K562 (cell line): ENCODE measurements around the gene ARHGAP9. TPM values are rescaled to one million over a fixed set of nuclear protein-coding genes. Genes with fewer than 3 reads are reported as not detected.

Experiments used
- AFF1 ChIP-seq, 2 experiments: fragments of 450-650 bp; IDR thresholded peaks; 2 replicates each; pipeline ENCODE4 v1.6.1; 2018; ENCODE audit warnings: mild to moderate bottlenecking in 2 of 2, low read depth in 1 of 2; ENCODE audit not compliant: partially characterized antibody in 2 of 2
- ARHGAP35 ChIP-seq: fragments of 450-650 bp; IDR thresholded peaks from 2 replicates; pipeline ENCODE4 v1.6.1; 2018; ENCODE audit not compliant: partially characterized antibody
- CEBPG ChIP-seq, 3 experiments: fragments of 200-800 bp in 1 of 3; sonication (Bioruptor generic) in 1 of 3; sonication (generic) in 1 of 3; formaldehyde crosslinking in 1 of 3; IDR thresholded peaks in 2 of 3; conservative IDR thresholded peaks in 1 of 3; 2 replicates each; pipeline versions ENCODE4 v1.6.1 to v1.8.0; 2016 to 2022; ENCODE audit warnings: missing compliant biosample characterization in 2 of 3, missing genetic modification characterization in 2 of 3, mild to moderate bottlenecking in 1 of 3, missing genetic modification reagents in 1 of 3
- COPS2 ChIP-seq: fragments of 450-650 bp; conservative IDR thresholded peaks from 2 replicates; pipeline ENCODE4 v1.6.1; 2016; ENCODE audit warnings: mild to moderate bottlenecking, moderate library complexity
- DNMT1 ChIP-seq: fragments of 450-650 bp; IDR thresholded peaks from 2 replicates; pipeline ENCODE4 v1.6.1; 2016; ENCODE audit warnings: antibody characterized with exemption, mild to moderate bottlenecking
- HMG20A ChIP-seq: fragments of 450-650 bp; formaldehyde crosslinking; conservative IDR thresholded peaks from 2 replicates; pipeline ENCODE4 v1.4.0; 2020; ENCODE audit warnings: mild to moderate bottlenecking, mixed read lengths
- LARP7 ChIP-seq: fragments of 450-650 bp; IDR thresholded peaks from 2 replicates; pipeline ENCODE4 v1.6.1; 2016
- LEF1 ChIP-seq: fragments of 450-650 bp; IDR thresholded peaks from 2 replicates; pipeline ENCODE4 v1.6.1; 2016; ENCODE audit warnings: mild to moderate bottlenecking
- MEF2D ChIP-seq: conservative IDR thresholded peaks from 2 replicates; pipeline ENCODE4 v1.6.1; 2016; ENCODE audit warnings: low read depth, missing genetic modification characterization, missing compliant biosample characterization
- MEIS2 ChIP-seq: fragments of 450-650 bp; IDR thresholded peaks from 2 replicates; pipeline ENCODE4 v1.6.1; 2014; ENCODE audit warnings: mild to moderate bottlenecking; ENCODE audit not compliant: partially characterized antibody
- MTA1 ChIP-seq: fragments of 450-650 bp; IDR thresholded peaks from 2 replicates; pipeline ENCODE4 v1.6.1; 2017; ENCODE audit warnings: borderline replicate concordance
- NBN ChIP-seq: fragments of 450-650 bp; IDR thresholded peaks from 2 replicates; pipeline ENCODE4 v1.6.1; 2016; ENCODE audit warnings: low read depth, mild to moderate bottlenecking
- NR2C2 ChIP-seq, 2 experiments: fragments of 200-800 bp in 1 of 2; sonication (Bioruptor generic) in 1 of 2; sonication (generic) in 1 of 2; formaldehyde crosslinking in 1 of 2; IDR thresholded peaks; 2 replicates each; pipeline versions ENCODE4 v1.6.1 to v1.8.0; 2016 to 2022; ENCODE audit warnings: mild to moderate bottlenecking in 1 of 2, missing compliant biosample characterization in 1 of 2, missing genetic modification characterization in 1 of 2, missing genetic modification reagents in 1 of 2
- POLR2H ChIP-seq: IDR thresholded peaks from 2 replicates; pipeline ENCODE4 v1.6.1; 2016; ENCODE audit warnings: missing genetic modification characterization, low read depth, mild to moderate bottlenecking, control low read depth, missing compliant biosample characterization, moderate library complexity
- PTTG1 ChIP-seq: fragments of 450-650 bp; IDR thresholded peaks from 2 replicates; pipeline ENCODE4 v1.6.1; 2016; ENCODE audit warnings: low read depth, mild to moderate bottlenecking, missing genetic modification characterization, missing compliant biosample characterization
- SIN3A ChIP-seq, 2 experiments: fragments of 150-350 bp in 1 of 2; IDR thresholded peaks; 2 replicates each; pipeline ENCODE4 v1.6.1; 2011 to 2016; ENCODE audit warnings: borderline replicate concordance in 2 of 2, low read depth in 2 of 2, low read length in 2 of 2, mild to moderate bottlenecking in 2 of 2, moderate library complexity in 2 of 2; ENCODE audit not compliant: control insufficient read depth in 1 of 2
- SIRT6 ChIP-seq: IDR thresholded peaks from one replicate; pipeline ENCODE4 v1.6.1; 2012; ENCODE audit warnings: low read depth, mild to moderate bottlenecking, control low read depth, inconsistent platforms, low read length, moderate library complexity
- SRSF9 ChIP-seq: fragments of 200-400 bp; formaldehyde crosslinking; IDR thresholded peaks from 2 replicates; pipeline ENCODE4 v1.6.1; 2017; ENCODE audit warnings: low read depth, low read length, borderline replicate concordance
- TRIM24 ChIP-seq, 2 experiments: fragments of 450-650 bp; IDR thresholded peaks; 2 replicates each; pipeline ENCODE4 v1.6.1; 2016
- ZNF23 ChIP-seq: fragments of 250-450 bp; sonication (Bioruptor Pico); IDR thresholded peaks from 2 replicates; pipeline ENCODE4 v1.4.0; 2020; ENCODE audit warnings: mild to moderate bottlenecking
- ZNF253 ChIP-seq: fragments of 250-450 bp; sonication (Bioruptor Pico); conservative IDR thresholded peaks from 2 replicates; pipeline ENCODE4 v1.6.1; 2021; ENCODE audit warnings: mild to moderate bottlenecking
- ZNF41 ChIP-seq: fragments of 250-450 bp; sonication (Bioruptor Pico); conservative IDR thresholded peaks from 2 replicates; pipeline ENCODE4 v1.4.0; 2020; ENCODE audit warnings: mild to moderate bottlenecking
- ZNF436 ChIP-seq: fragments of 250-450, 450-650 bp; sonication (Bioruptor Pico); formaldehyde crosslinking; IDR thresholded peaks from 2 replicates; pipeline ENCODE4 v1.7.0; 2020; ENCODE audit warnings: mild to moderate bottlenecking
- ZNF75A ChIP-seq: fragments of 450-650 bp; formaldehyde crosslinking; IDR thresholded peaks from 2 replicates; pipeline ENCODE4 v1.4.0; 2020; ENCODE audit warnings: mild to moderate bottlenecking
- polyA plus RNA-seq, 8 experiments: library from polyadenylated mRNA; depleted of rRNA in 4 of 8; stranded (reverse) in 5 of 8; unstranded in 3 of 8; fragments of >200 nt; fragmentation: Nextera tagmentation in 2 of 8; fragmentation: Illumina TruSeq in 1 of 8; extraction: Ambion mirVana in 2 of 8; extraction: Trizol in 1 of 8; gene quantifications; 2 replicates each; pipeline versions ENCODE4 v1.2.1 to v1.2.3, GENCODE V29; 2011 to 2014; ENCODE audit warnings: inconsistent platforms in 1 of 8, missing spikeins in 1 of 8
- total RNA-seq, 7 experiments: library from RNA; depleted of rRNA in 6 of 7; stranded (reverse); fragments of >200 nt in 6 of 7; fragmentation: Illumina TruSeq in 2 of 7; extraction: Trizol in 2 of 7; gene quantifications; 2 replicates each; pipeline versions ENCODE4 v1.2.1 to v1.2.3, GENCODE V29; 2011 to 2021; ENCODE audit warnings: low replicate concordance in 1 of 7

Gene ARHGAP9
- total and polyA plus RNA-seq, 9 of the 15 experiments (the other 6 are each of a cell fraction or from before 2014, with no cell fraction given), result 1.5 to 10.2 (median 5.1) TPM

- TF ChIP-seq CEBPG (CRISPR knock-in tag; IDR thresholded peaks at IDR 0.05) (no peak), CEBPG (tag; conservative IDR thresholded peaks at IDR 0.05 in 1 of 2, IDR thresholded peaks at IDR 0.05 in 1 of 2) (peak in 1 of 2 experiments; percentile 14; a peak in 1 of 4 replicates), MEF2D (no peak), DNMT1 (peak; percentile 98), PTTG1 (no peak), POLR2H (tag) (peak; percentile 60), AFF1 (IDR thresholded peaks at IDR 0.05; ENCODE audit: low read depth in 1 of 2, partially characterized antibody in 2 of 2) (peak in 1 of 2 experiments; percentile 4), LARP7 (no peak), ZNF23 (CRISPR knock-in tag) (peak; percentile 30; the same call in 1 of the 2 replicates), HMG20A (CRISPR knock-in tag) (0 out of 2 replicates have a peak, but pooled peaks have one; percentile 17), LEF1 (0 out of 2 replicates have a peak, but pooled peaks have one; percentile 16), SIRT6 (peak; percentile 20), TRIM24 (IDR thresholded peaks at IDR 0.05) (0 out of 4 replicates have a peak, but pooled peaks of 1 of the 2 experiments have one; percentile 28), NR2C2 (CRISPR knock-in tag; IDR thresholded peaks at IDR 0.05) (no peak), NR2C2 (tag; IDR thresholded peaks at IDR 0.05) (peak; percentile 46; the same call in 1 of the 2 replicates), COPS2 (no peak), SIN3A (IDR thresholded peaks at IDR 0.05; ENCODE audit: borderline replicate concordance in 2 of 2, control insufficient read depth in 1 of 2, low read depth in 2 of 2, low read length in 2 of 2) (peak in 1 of 2 experiments; percentile 47; a peak in 1 of 4 replicates), ZNF75A (peak; percentile 59; the same call in 1 of the 2 replicates), ZNF253 (0 out of 2 replicates have a peak, but pooled peaks have one; percentile 41), ZNF41 (CRISPR knock-in tag) (peak; percentile 44; the same call in 1 of the 2 replicates), MEIS2 (peak; percentile 72), NBN (0 out of 2 replicates have a peak, but pooled peaks have one; percentile 14), SRSF9 (no peak), ARHGAP35 (peak; percentile 63), ZNF436 (CRISPR knock-in tag) (peak; percentile 33; the same call in 1 of the 2 replicates), MTA1 (peak; percentile 24; the same call in 1 of the 2 replicates)
These were observed 36.4 kb upstream of the ARHGAP9 start (continued) for GRCh38 chr12:57515934-57516541.
